Esophagus squamous epithelium (tissue), 5 donors: Measurements from ENCODE around the gene FCRL2. TPM values are rescaled to one million over a fixed set of nuclear protein-coding genes. Genes with fewer than 3 reads are reported as not detected.

ENCODE experiments used
- DNase-seq: peaks from one replicate; lab custom pipeline; 2025; lab: John Stamatoyannopoulos, UW
- H3K27ac ChIP-seq, 4 donors: fragments of 200-600 bp; sonication (generic); one replicate each; pipeline ENCODE4 v1.5.1; 2016 to 2019; ENCODE audit warnings: mild to moderate bottlenecking in 1 of 4
- H3K27me3 ChIP-seq, 4 donors: fragments of 200-600 bp; sonication (generic); 1 replicate in 3 of 4; 2 replicates in 1 of 4; pipeline versions ENCODE4 v1.5.1 to v1.6.0; 2017 to 2021; ENCODE audit warnings: antibody characterized with exemption in 1 of 4
- H3K36me3 ChIP-seq, 3 donors: fragments of 200-600 bp; sonication (generic); one replicate each; pipeline ENCODE4 v1.5.1; 2016 to 2019
- H3K4me1 ChIP-seq, 3 donors: fragments of 200-600 bp; sonication (generic); one replicate each; pipeline ENCODE4 v1.5.1; 2017 to 2019
- H3K4me3 ChIP-seq, 4 donors: fragments of 200-600 bp; sonication (generic); 1 replicate in 3 of 4; 2 replicates in 1 of 4; pipeline ENCODE4 v1.5.1; 2016 to 2019; ENCODE audit warnings: mild to moderate bottlenecking in 2 of 4, moderate library complexity in 1 of 4
- H3K9me3 ChIP-seq, 3 donors: fragments of 200-600 bp; sonication (generic); one replicate each; pipeline ENCODE4 v1.5.1; 2016 to 2019
- POLR2A ChIP-seq, 4 donors: fragments of 450-650 bp; IDR thresholded peaks; one replicate each; pipeline ENCODE4 v1.6.1; 2017; ENCODE audit warnings: antibody characterized with exemption in 4 of 4, mild to moderate bottlenecking in 4 of 4, moderate library complexity in 3 of 4
- WGBS, 2 donors: methylation state at CpG; one replicate each; pipeline ENCODE4 v1.1.5; 2018; 5-methylcytosine and 5-hydroxymethylcytosine counted together
- intact Hi-C: fragments of 100-400 bp; cut with DNase I; formaldehyde crosslinking; loops from one replicate; pipeline ENCODE4 v1.15.0; 2022
- total RNA-seq, 4 donors: library from RNA; depleted of rRNA; stranded (reverse); fragments of >200 nt; gene quantifications; one replicate each; pipeline ENCODE4 v1.1.0, GENCODE V29; 2016
- TF ChIP-seq, protein P1 (sequence below), 6 experiments: fragments of 450-650 bp in 4 of 6; fragments of 200-600 bp in 2 of 6; sonication (generic) in 2 of 6; IDR thresholded peaks; one replicate each; pipeline ENCODE4 v1.5.1; 2016 to 2019; ENCODE audit warnings: antibody characterized with exemption in 6 of 6, mild to moderate bottlenecking in 4 of 6, moderate library complexity in 4 of 6
- donor health status: DM: yes; HTN: yes; CAD: no.

FCRL2 gene
- total RNA-seq, 4 donors from 2014 or later: 0.19 to 0.32 TPM; not detected in 2

DNA sequence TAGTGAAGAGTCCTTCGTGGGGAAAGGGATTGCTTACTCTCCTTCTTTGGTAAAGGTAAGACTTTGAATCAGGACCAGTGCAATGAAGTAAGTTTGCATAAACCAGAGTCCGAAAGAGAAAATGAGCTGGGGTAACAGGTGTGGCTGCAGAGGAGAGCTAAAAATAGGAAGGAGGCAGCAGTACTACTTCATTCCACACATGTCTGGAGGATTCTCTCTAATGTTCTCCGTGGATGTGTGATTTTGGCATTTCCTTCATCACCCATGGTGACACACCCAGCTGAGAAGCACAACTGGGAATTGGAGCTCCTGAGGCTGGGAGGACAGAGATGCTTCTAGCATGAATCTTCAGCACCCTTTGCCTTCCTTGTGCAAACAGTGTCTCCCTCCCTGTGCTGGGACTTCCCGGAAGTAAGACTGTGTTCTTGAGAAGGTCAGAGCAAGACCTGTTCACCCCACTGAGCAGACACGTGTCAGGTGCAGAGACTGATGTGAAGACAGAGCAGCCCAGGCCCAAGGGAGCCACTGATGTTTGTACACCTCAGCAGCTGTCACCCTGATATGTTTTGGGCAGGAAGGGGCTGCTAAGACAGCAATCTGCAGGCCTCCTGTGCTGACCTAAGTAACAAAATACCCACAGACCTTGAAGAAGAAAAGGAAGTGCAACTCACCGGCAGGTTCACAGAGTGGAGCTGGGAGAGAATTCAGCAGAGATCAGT lies 29.7 kb upstream of the FCRL2 start:
- Histone ChIP-seq H3K27ac (no peak overlapping the region), H3K27me3 (no peaks in the 10 kb centered on the region), H3K36me3 (no peaks in the 10 kb centered on the region), H3K4me3 (no peak overlapping the region), H3K9me3 (peaks cover 0 to under 1% (median 0%) of the 10 kb centered on the region in 3 donors), H3K4me1 (no peaks in the 10 kb centered on the region)
- intact Hi-C loops: no loop called here
- TF ChIP-seq POLR2A (IDR thresholded peaks at IDR 0.05): no peak
- TF ChIP-seq, protein P1, sequence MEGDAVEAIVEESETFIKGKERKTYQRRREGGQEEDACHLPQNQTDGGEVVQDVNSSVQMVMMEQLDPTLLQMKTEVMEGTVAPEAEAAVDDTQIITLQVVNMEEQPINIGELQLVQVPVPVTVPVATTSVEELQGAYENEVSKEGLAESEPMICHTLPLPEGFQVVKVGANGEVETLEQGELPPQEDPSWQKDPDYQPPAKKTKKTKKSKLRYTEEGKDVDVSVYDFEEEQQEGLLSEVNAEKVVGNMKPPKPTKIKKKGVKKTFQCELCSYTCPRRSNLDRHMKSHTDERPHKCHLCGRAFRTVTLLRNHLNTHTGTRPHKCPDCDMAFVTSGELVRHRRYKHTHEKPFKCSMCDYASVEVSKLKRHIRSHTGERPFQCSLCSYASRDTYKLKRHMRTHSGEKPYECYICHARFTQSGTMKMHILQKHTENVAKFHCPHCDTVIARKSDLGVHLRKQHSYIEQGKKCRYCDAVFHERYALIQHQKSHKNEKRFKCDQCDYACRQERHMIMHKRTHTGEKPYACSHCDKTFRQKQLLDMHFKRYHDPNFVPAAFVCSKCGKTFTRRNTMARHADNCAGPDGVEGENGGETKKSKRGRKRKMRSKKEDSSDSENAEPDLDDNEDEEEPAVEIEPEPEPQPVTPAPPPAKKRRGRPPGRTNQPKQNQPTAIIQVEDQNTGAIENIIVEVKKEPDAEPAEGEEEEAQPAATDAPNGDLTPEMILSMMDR (IDR thresholded peaks at IDR 0.05): no peak
- WGBS, 2 donors: 48 to 49% methylated on average over 4 to 5 of the region's 6 CpGs
- peak; percentile 8 for DNase-seq

DNA sequence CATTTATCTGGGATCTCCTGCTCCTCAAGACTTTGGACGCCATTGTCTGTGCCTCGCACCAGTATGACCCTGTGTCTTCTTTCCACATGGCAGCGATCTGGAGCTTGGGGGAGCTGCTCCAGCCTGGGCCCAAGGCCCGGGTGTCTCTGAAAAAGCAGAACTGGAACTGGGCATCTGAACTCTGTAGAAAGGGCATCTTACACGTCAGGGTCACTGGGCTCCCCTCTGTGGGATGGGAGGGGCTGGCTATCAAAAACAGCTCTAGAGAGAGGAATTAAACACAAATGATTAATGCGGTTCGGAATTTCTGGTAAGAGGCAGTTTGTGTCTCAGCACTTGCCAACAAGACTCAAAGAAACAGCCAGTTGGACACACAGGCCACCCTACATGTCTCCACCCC lies 26.9 kb upstream of the FCRL2 start:
- Histone ChIP-seq H3K9me3 (no peaks in the 10 kb centered on the region), H3K36me3 (no peaks in the 10 kb centered on the region), H3K27me3 (no peaks in the 10 kb centered on the region), H3K4me3 (no peak overlapping the region), H3K4me1 (no peaks in the 10 kb centered on the region), H3K27ac (no peak overlapping the region)
- intact Hi-C loops: no loop called here
- TF ChIP-seq POLR2A (IDR thresholded peaks at IDR 0.05): no peak
- TF ChIP-seq, protein P1 (IDR thresholded peaks at IDR 0.05): no peak
- 63 to 70% methylated on average over 3 to 4 of the region's 7 CpGs for WGBS, 2 donors
- no peak for DNase-seq

DNA sequence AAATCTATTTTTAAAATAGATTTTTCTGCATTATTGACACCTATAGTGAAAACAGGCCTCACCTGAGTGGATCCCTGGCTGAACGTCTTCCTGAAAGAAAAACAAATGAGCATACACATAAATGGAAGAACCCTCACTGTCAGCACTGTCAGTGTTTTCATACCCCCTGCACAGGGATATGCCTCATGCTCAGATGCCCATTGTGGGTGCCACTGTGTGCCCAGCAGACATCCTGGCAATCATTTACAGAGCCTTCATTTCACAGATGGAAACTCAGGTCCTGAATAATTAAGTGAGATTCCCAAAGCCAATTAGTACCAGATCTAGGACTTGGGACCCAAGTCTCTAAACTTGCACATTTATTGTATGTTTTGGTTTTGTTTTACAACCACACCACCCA lies 23.1 kb upstream of the FCRL2 start:
- Histone ChIP-seq H3K36me3 (no peaks in the 10 kb centered on the region), H3K9me3 (no peaks in the 10 kb centered on the region), H3K4me3 (no peak overlapping the region), H3K27me3 (no peaks in the 10 kb centered on the region), H3K4me1 (no peaks in the 10 kb centered on the region), H3K27ac (no peak overlapping the region)
- TF ChIP-seq POLR2A (IDR thresholded peaks at IDR 0.05): no peak
- TF ChIP-seq, protein P1 (IDR thresholded peaks at IDR 0.05): no peak
- no peak for DNase-seq
- intact Hi-C loops: no loop called here
- whole genome bisulfite sequencing, 2 donors: 33 to 44% methylated on average over 1 of the region's 1 CpG

DNA sequence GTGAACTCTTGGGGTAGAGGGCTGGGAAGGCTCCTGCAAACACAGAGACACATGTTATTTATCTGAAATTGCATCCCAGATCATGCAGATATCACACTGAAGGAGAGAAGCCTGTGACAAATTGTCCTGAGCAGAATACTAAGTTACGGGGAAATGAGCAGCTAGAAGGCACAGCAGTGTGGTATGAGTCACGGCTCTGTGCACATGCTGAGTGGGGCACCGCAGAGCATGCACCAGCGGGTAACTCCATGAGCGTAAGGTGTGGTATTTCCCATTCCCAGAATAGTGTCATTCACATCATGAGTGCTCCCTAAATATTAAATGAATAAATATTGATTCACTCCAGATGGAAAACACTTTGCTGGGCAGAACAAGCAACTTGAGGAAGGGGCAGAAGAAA lies 21.3 kb upstream of the FCRL2 start:
- H3K9me3 ChIP-seq: no peaks in the 10 kb centered on the region
- no peaks in the 10 kb centered on the region for H3K27me3 ChIP-seq
- H3K4me3 ChIP-seq: no peak overlapping the region
- no peaks in the 10 kb centered on the region for H3K4me1 ChIP-seq
- no peaks in the 10 kb centered on the region for H3K36me3 ChIP-seq
- WGBS, 2 donors: 66 to 80% methylated on average over 5 of the region's 5 CpGs
- no peak for DNase-seq
- TF ChIP-seq POLR2A (IDR thresholded peaks at IDR 0.05): no peak
- no peak overlapping the region for H3K27ac ChIP-seq
- intact Hi-C loops: no loop called here

DNA sequence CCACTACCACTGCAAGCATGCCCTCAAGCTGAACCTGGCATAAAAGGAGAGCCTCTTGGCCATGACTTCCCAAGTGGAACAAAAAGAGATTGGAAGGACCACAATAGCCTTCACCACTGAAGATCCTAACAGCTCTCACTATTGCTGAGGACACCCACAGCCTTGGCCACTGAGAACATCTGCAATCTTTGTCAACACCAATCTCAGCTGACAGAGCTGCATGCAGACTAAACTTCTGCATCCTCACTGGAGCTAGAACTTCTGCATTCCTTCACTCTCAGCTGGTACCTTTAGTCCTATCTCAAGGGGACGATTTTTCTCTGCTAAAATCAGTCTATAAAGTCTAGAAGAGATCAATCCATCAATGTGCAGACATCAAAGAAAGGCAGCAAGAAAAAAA lies 8.3 kb upstream of the FCRL2 start:
- Histone ChIP-seq H3K27ac (no peak overlapping the region), H3K36me3 (no peaks in the 10 kb centered on the region), H3K27me3 (no peaks in the 10 kb centered on the region), H3K4me3 (no peak overlapping the region), H3K9me3 (no peaks in the 10 kb centered on the region), H3K4me1 (no peaks in the 10 kb centered on the region)
- no peak for DNase-seq
- 0% methylated on average over 1 of the region's 1 CpG for WGBS, 2 donors
- TF ChIP-seq, protein P1 (IDR thresholded peaks at IDR 0.05): no peak
- TF ChIP-seq POLR2A (IDR thresholded peaks at IDR 0.05): no peak
- intact Hi-C loops: no loop called here
